BE2C (cell line): ENCODE data around the gene CHRND.

Experiments
- DNase-seq: peaks from one replicate; pipeline ENCODE4 v3.0.0-alpha.2; 2020
- H3K27me3 ChIP-seq: fragments of 250-450 bp; sonication (Bioruptor Pico); 2 replicates; pipeline ENCODE4 v1.5.1; 2020; ENCODE audit warnings: mild to moderate bottlenecking
- H3K36me3 ChIP-seq: fragments of 250-450 bp; sonication (Bioruptor Pico); 2 replicates; pipeline ENCODE4 v1.5.1; 2020; ENCODE audit warnings: mild to moderate bottlenecking
- H3K4me1 ChIP-seq: fragments of 250-450 bp; sonication (Bioruptor Pico); 2 replicates; pipeline ENCODE4 v1.5.1; 2020
- H3K4me3 ChIP-seq: 2 replicates; pipeline ENCODE4 v1.5.1; 2011; ENCODE audit warnings: low read depth, low read length
- H3K9me3 ChIP-seq: fragments of 250-450 bp; sonication (Bioruptor Pico); 2 replicates; pipeline ENCODE4 v1.5.1; 2020
- TF ChIP-seq, protein P1 (sequence below): IDR thresholded peaks from 2 replicates; pipeline ENCODE4 v1.5.1; 2012; ENCODE audit warnings: mild to moderate bottlenecking, low read depth, low read length

Gene CHRND

DNA sequence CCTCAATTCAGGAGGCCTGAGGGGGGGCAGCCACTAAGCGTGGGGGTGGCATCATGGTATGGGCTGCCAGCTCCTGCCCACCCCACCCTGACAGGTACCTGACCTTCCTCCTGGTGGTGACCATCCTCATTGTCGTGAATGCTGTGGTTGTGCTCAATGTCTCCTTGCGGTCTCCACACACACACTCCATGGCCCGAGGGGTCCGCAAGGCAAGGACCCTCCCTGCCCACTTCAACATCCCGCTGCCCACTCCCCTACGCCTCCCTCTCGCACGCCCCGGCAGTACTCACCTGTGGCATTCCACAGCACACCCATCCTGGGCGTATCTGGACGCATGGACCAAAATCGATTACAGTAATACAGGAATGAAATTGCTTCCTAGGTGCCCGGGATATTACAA lies 17.5 kb downstream of the CHRND start:
- TF ChIP-seq, protein P1, sequence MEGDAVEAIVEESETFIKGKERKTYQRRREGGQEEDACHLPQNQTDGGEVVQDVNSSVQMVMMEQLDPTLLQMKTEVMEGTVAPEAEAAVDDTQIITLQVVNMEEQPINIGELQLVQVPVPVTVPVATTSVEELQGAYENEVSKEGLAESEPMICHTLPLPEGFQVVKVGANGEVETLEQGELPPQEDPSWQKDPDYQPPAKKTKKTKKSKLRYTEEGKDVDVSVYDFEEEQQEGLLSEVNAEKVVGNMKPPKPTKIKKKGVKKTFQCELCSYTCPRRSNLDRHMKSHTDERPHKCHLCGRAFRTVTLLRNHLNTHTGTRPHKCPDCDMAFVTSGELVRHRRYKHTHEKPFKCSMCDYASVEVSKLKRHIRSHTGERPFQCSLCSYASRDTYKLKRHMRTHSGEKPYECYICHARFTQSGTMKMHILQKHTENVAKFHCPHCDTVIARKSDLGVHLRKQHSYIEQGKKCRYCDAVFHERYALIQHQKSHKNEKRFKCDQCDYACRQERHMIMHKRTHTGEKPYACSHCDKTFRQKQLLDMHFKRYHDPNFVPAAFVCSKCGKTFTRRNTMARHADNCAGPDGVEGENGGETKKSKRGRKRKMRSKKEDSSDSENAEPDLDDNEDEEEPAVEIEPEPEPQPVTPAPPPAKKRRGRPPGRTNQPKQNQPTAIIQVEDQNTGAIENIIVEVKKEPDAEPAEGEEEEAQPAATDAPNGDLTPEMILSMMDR: no peak
- no peaks in the 10 kb centered on the region for H3K27me3 ChIP-seq
- H3K9me3 ChIP-seq: no peaks in the 10 kb centered on the region
- DNase-seq: no peak
- no peaks in the 10 kb centered on the region for H3K4me1 ChIP-seq
- peaks cover 18% of the 10 kb centered on the region for H3K36me3 ChIP-seq
- H3K4me3 ChIP-seq: no peak overlapping the region

DNA sequence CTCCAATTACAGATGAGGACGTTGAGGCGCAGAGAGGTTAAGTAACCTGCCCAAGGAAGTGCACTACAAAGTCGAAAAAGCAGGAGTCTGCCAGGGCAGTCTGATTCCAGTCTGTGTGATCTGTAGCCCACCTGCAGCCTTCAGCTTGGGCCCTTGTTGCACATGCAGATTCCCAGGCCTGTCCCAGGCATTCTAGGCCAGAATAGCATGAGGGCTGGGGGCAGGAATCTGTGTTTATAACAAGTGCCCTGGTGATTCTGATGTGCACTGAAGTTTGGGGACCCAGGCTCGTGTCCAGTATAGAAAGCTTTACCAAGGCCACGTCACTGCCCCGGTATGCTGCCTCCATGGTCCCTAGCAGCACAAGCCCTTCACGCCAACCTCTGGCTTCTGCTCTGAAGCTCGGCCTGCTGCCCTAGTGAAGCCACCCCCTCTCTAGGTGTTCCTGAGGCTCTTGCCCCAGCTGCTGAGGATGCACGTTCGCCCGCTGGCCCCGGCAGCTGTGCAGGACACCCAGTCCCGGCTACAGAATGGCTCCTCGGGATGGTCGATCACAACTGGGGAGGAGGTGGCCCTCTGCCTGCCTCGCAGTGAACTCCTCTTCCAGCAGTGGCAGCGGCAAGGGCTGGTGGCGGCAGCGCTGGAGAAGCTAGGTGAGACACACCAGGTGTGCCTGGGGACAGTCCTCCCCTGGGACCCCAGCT lies 18.1 kb downstream of the CHRND start:
- no peaks in the 10 kb centered on the region for H3K4me1 ChIP-seq
- H3K4me3 ChIP-seq: no peak overlapping the region
- TF ChIP-seq, protein P1: no peak
- DNase-seq: no peak
- no peaks in the 10 kb centered on the region for H3K9me3 ChIP-seq
- no peaks in the 10 kb centered on the region for H3K27me3 ChIP-seq
- H3K36me3 ChIP-seq: peaks cover 19% of the 10 kb centered on the region

DNA sequence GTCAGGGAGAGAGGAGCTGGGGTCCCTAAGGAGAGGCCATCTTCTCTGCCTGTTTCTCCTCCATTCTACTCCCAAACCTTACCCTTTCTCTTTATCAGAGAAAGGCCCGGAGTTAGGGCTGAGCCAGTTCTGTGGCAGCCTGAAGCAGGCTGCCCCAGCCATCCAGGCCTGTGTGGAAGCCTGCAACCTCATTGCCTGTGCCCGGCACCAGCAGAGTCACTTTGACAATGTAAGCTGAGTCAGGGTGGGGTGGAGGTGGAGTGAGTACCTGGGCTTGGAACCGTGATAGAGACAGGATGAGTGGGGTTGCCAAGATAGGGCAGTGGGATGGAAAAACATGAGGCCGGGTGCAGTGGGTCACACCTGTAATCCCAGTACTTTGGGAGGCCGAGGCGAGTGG lies 18.7 kb downstream of the CHRND start:
- H3K4me1 ChIP-seq: no peaks in the 10 kb centered on the region
- H3K4me3 ChIP-seq: no peak overlapping the region
- H3K9me3 ChIP-seq: no peaks in the 10 kb centered on the region
- H3K27me3 ChIP-seq: no peaks in the 10 kb centered on the region
- H3K36me3 ChIP-seq: peaks cover 24% of the 10 kb centered on the region
- DNase-seq: no peak
- TF ChIP-seq, protein P1: no peak

DNA sequence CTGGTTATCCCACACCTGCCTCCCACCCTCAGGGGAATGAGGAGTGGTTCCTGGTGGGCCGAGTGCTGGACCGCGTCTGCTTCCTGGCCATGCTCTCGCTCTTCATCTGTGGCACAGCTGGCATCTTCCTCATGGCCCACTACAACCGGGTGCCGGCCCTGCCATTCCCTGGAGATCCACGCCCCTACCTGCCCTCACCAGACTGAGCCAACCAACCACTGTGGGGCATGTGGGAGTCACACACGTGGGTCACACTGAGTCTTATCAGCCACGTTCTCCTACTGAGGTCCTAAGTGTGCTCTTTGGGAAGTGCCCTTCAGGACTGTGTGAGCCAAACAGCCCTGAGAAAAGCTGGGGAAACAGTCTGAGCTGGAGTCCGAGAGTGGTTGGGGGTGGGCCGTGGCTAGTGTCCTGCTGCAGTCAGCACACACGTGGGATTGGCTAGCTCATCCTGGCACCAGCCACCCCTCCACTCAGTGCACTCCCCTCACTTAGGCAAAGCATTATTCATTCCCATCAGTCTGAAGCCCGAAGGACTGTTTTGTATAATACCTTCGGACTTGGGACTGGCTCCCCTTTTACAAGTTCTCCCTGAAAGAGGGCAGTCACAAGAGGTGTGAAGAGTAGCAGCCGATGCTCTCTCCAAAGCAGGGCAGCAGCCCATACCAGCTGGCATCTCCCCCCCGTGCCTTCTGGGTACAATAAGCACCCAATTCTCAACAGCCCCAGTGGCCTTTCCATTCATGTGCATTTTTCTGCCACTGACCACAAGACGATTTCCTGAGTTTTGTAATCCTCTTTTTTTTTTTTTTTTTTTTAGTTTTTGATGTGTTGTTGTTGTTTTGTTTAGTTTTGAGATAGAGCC lies 19.8 kb downstream of the CHRND start:
- DNase-seq: no peak
- Histone ChIP-seq H3K4me1 (no peaks in the 10 kb centered on the region), H3K4me3 (no peak overlapping the region), H3K36me3 (peaks cover 24% of the 10 kb centered on the region), H3K9me3 (no peaks in the 10 kb centered on the region), H3K27me3 (no peaks in the 10 kb centered on the region)
- TF ChIP-seq, protein P1: no peak

DNA sequence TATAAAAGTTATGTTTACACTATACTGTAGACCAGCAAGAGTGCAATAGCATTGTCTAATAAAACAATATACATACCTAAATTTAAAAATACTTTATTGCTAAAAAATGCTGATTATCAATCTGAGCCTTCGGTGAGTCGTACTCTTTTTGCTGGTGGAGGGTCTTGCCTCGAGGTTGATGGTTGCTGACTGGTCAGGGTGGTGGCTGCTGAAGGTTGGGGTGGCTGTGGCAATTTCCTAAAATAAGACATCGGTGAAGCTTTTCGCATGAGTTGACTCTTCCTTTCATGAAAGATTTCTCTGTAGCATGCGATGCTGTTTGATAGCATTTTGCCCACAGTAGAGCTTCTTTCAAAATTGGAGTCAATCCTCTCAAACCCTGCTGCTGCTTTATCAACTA lies 22.0 kb downstream of the CHRND start:
- Histone ChIP-seq H3K4me3 (no peak overlapping the region), H3K4me1 (no peaks in the 10 kb centered on the region), H3K9me3 (no peaks in the 10 kb centered on the region), H3K36me3 (peaks cover 28% of the 10 kb centered on the region), H3K27me3 (no peaks in the 10 kb centered on the region)
- TF ChIP-seq, protein P1: no peak
- DNase-seq: no peak
